Activated CD8-positive, alpha-beta memory T cell treated with anti-CD3 and anti-CD28 coated beads for 1 hour (primary cell): ENCODE results near the gene TTLL5.
"Not testable (repeated sequence)": the region's sequence is repeated elsewhere in the genome, so short reads cannot be mapped to it uniquely, and the experiment has no call there.

Experiments
- DNase-seq, 2 donors: peaks; one replicate each; pipeline ENCODE4 v3.0.0-alpha.2; 2020; ENCODE audit warnings: low read depth in 1 of 2; ENCODE audit errors: extremely low read depth in 1 of 2

Gene TTLL5

DNA sequence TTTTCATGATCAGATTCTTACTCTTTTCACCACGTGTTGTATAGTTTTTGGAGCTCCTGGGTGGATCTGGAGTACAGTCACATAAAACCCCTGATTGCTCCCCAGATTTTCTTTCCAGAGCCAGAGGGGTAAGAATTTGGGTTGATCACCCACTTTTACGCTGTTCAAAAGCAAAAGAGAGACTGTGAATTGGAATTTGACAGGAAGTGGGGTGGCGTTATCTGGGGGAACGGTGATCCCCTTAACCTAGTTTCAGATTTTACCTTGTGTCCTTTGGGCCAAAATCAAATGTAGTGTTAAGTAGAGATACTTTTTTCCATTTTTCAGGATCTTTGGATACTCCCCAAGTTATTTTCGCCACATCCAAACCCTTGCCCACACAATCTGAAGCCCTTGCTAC, 245.2 kb downstream of the TTLL5 start:
- no peak for DNase-seq

DNA sequence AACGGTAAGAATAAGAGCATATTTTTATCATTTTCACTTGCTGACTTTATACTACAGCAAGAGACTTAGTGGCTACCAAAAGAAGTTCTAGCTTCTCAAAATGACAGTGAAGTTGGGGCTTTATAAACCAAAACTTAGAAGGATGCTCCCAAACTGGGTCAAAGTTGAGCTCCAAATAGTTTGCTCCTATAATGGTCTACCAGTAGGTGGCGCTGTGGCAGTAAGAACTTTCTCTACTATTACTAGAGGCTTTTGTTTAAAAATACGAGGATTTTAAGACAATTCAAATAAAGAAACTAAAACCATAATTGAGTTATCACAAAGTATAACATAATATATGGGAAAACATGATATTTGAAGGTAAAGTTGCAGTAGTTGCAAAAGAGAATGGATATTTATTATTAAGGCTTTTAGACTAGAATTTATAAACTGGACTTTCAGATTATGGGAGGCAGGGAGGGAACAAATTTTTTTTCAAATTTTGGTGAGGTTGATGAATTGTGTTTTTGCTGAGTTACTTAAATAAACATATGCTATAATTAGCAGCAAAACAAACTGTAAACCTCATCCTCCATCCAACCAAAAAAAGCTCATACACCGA, 245.7 kb downstream of the TTLL5 start:
- peak; percentile 31 to 52 for DNase-seq

DNA sequence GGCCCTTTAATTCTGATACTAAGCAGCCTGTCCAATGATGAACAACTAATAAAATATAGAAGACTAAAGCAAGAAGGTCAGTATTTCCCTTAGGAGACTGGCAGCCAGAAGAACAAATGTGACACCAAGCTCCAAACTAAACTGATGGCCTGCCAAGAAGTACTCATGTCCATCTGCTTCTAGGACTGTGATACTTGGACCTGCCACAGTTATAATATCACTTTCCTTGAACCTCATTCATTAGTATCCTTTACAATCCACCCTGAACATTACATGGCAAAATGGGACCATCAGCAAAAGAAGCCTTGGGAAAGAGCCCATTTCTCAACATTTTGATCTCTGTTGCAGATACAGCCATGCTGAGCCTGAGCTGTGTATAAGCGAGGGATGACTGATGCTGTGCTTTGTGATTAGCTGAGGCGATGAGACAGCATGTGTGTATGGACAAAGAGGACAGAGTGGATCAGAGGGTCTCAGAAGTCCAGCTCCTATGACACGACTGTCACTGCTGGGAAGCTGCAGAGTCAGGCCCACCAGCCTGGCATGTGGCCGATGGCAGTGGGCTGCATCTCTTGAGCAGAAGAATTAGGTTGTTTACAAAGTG, 246.8 kb downstream of the TTLL5 start:
- DNase-seq: no peak

DNA sequence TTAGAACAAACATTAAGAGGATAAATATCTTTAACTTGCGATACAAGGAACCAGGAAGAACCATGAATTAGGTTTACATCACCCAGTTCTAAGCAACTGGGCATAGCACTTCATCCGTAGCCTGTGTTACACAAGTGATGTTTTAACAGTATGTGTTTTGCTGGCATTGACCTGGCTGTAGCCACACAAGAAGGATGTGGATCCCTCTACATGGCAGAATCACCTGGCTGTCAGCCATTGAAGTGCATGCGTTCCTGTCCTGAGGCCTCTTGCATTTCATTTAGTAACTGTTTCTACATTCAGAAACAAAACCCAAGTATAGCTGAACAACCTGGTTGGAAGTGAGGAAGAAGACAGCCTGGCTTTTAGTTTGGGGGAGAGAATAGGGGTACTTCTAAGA, 248.6 kb downstream of the TTLL5 start:
- DNase-seq: no peak

DNA sequence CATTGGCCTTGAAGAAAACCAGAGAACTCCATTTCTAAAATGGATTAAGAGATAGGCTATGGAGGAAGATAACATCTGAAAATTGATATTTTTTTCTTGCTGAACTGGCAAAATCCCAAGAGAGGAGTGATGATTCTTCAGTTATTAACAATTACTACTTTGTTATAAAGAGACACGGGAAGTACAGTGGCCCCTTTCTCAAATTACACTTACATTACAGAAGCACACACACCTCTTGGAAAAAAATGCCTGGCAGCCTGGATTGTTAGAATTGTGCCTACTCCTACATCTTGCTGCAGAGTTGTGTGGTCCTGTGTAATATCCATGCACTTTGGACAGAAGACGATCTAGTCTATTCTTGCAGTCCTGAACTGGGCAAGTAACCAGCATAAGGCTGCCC, 249.0 kb downstream of the TTLL5 start:
- no peak for DNase-seq

DNA sequence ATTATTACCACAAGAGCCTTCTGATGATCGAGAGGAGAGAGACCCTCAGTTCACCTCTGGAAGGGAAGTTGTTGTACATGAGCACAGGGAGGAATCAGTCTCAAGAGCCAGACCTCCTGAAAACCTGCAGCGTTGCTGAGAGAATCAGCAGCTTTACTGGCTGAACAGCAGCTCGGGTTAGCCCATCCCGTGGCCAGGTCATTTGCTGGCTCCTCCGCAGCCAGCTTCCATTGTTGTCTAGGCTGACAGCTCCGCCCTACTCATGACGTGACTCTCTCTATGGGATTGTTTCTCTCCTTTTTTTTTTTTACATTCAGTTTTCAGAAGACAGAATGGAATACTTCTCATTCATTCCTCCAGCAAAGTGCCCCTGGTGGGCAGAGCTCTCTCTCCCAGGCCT, 250.8 kb downstream of the TTLL5 start:
- DNase-seq: no peak

DNA sequence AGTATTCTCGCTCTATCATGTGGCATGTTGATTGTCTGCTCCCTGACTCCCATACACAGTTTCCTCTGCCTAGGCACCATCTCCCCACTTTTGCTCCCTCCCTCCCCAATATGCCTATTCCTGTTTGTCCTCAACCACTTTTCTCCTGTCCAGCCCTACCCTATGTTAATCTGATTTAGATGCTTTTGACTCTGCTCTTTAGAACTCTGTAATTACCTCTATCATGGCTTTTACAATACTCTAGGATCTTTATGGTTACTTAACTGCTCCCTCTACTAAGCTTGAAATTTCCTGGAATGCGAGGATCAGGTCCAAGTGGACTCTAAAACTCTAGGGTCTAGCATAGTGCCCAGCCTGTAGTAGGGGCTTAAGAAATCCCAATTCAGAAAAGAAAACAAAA, 252.1 kb downstream of the TTLL5 start:
- DNase-seq: no peak

DNA sequence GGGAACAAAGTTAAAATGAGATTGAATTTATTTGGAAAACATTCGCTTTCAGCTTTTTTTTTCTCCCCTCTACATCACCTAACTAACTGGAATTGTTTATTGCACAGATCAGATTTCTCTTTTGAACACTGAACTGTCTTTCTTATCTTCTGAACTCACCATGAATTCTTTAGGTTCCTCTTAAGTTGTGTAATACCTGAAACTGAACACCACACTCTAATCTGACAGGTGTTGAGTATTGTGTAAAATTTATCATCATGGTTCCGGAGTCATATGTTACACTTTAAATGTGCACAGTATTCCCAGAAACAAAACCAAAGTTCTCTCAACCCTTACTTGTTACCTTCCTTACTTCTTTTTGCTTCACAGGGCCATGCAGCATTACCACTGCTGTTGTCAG, 254.0 kb downstream of the TTLL5 start:
- no peak for DNase-seq

DNA sequence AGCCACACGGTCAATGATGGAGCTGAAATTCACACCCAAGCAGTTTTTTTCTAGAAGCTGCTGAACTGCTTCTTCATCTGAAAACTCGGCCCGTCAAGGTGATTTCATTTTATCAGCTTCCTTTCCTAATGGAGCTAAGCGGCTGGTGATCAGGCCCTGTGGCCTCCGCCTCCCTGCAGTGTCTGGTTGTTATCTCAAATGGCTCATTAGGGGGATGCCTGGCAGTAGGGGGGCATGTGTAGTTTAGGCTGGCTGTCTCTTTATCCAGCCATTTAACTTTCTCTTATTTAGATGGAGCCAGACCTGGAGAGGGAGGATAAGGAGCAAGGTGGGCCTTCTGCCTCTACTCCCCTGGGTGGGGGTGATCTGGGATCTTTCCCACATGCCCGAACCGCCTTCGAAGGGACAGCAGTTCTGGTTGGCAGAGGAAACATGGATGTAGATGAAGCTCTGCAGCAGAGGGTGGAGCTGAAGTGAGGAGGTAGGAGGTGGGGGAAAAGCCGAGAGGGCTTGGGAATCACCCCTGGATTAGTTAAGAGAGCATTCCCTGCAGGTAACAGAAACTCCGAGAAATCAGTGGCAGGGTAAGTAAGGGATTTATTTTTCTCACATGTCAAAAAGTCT, 256.4 kb downstream of the TTLL5 start:
- DNase-seq: no peak

DNA sequence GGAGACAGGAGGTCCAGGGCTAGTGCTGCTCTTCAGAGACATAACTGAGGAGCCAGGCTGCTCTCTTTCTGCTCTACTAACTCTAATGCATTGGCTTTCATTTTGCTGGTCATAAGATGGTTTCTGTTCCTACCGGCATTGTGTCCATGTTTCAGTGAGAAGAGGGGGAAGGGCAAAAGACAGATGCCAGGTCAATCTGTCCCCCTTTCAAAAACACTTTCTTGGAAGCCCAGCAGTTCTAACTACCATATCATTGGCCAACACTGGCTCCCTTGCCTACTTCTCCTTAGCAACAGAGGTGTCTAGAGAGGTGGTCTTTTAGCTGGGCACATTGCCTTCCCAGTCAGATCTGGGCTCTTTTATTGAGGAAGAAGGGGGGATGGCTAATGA, 256.9 kb downstream of the TTLL5 start:
- DNase-seq: no peak

DNA sequence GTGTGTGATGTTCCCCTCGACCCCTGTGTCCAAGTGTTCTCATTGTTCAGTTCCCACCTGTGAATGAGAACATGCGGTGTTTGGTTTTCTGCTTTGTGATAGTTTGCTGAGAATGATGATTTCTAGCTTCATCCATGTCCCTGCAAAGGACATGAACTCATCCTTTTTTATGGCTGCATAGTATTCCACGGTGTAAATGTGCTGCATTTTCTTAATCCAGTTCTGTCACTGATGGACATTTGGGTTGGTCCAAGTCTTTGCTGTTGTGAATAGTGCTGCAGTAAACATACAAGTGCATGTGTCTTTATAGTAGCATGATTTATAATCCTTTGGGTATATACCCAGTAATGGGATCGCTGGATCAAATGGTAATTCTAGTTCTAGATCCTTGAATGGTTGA, 259.4 kb downstream of the TTLL5 start:
- not testable (repeated sequence) for DNase-seq

DNA sequence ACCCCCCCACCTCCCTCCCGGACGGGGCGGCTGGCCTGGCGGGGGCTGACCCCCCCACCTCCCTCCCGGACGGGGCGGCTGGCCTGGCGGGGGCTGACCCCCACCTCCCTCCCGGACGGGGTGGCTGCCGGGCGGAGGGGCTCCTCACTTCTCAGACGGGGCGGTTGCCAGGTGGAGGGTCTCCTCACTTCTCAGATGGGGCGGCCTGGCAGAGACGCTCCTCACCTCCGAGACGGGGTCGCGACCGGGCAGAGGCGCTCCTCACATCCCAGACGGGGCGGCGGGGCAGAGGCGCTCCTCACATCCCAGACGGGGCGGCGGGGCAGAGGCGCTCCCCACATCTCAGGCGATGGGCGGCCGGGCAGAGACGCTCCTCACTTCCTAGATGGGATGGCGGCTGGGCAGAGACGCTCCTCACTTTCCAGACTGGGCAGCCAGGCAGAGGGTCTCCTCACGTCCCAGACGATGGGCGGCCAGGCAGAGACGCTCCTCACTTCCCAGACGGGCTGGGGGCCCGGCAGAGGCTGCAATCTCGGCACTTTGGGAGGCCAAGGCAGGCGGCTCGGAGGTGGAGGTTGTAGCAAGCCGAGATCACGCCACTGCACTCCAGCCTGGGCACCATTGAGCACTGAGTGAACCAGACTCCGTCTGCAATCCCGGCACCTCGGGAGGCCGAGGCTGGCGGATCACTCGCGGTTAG, 264.2 kb downstream of the TTLL5 start:
- DNase-seq: not testable (repeated sequence)

DNA sequence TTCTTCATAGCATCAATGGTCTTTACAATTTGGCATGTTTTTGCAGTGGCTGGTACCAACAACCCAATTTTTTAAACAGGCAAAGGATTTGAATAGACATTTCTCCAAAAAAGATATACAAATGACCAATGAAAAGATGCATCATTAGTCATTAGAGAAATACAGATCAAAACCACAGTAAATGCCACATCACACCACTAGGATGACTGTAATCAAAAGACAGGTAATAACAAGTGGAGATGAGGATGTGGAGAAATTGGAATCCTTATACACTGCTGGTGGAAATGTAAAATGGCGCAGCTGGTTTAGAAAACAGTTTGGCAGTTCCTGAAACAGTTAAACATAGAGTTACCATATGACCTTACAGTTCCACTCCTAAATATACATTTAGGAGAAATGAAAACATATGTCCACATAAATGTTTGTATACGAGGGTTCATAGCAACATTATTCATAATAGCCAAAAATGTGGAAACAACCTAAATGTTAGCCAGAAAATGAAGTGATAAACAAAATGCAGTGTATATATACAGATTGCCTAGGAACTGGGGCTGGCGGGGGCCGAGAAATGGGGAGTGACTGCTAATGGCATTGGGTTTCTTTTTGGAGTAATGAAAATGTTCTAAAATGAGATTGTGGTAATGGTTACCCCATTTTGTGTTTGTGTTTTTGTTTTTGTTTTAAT, 265.5 kb downstream of the TTLL5 start:
- no peak for DNase-seq

DNA sequence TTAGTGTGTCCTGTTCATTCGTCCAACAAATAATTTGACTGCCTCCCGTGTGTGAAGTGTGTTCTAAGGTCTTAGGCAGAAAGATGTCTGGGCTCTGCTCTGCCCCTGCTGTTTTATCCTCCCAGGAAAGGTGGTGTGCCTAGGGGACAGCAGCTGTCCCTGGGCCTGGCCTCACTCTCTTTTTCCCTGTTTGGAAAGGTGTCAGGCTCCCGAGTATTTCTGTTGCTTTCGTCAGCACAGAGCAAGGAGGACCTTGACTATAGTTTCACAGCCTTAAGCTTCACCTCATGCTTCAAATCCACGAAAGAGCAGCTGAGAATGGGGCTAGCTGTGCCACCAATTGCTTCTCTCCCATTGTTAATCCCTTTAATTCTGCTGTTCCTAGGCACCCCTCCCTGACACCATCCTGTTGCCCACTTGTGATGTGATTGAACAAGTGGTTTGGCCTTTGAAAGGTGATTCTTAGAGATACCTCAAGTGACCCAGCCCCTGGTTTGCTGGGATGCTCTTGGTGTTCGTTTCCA, 266.6 kb downstream of the TTLL5 start:
- DNase-seq: no peak

DNA sequence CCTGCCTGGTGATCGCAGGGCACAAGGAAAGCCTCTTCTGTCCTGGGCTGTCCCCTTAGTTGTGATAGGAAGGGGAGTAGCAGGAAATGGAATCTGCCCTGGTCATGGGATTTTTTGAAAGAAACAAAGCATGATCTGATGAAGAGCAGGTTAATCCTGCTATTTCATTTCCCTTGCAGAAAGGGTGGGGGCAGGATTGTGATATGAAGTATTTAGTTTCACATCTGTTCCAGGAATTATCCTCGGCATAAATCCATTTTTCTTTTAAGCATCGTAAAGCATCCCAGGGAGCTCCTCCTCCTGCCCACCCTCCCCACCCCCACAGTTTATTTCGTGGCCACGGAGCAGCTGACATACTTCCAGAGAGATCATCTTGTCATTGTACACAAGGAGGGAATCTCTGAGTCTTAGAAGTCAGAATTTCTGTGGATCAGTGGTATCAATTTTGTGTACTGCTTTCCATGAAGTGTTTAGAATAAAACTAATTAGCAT, 267.7 kb downstream of the TTLL5 start:
- no peak for DNase-seq

DNA sequence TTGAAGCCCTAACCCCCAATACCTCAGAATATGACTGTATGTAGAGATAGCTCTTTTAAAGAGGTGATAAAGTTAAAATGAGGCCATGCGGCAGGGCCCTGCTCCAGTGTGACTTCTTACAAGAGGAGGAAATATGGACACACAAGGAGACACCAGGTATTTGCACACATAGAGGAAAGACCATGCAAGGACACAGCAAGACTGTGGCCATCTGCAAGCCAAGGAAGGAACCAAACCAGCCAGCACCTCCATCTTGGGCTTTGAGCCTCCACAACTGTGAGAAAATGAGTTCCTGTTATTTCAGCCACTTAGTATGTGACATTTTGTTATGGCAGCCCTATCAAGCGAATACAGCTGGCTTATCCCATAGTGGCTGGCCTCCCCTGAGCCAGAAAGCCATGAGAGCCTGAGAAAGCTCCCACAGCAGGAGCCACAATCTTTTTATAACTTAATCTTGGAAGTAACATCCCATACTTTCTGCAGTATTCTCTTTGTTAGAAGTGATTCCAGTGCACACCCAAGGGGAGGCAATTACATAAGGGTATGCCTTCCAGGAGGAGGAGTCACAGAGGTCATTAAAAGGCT, 272.8 kb downstream of the TTLL5 start:
- no peak for DNase-seq

DNA sequence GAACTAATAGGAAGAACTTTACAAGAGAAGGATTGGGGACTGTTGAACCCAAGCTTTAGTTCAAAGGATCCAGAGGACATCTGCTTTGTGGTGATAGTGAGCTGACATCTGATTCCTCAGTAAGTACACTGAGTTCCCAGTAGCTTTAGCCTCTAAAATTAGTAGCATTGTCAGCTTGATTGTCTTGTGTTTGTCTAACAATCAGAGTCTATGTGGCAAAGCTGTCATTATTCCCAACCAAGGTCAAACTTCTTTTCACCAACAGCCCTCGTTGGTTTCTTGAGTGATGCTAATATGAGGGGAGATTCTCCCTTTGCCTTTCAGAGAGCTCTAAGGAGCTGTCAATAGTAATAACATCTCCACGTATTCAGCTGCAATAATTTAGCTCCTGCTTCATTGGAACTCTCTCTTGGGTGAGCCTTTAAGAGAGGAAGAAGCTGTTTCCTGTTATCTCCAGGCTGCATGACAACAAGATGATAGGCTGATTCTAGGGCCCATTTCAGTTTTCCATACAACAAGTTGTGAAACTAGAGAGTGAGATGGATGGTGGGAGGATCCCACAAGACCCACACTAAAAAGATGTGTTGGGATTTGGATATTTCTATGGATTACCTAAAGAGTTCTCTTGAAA, 274.1 kb downstream of the TTLL5 start:
- no peak for DNase-seq

DNA sequence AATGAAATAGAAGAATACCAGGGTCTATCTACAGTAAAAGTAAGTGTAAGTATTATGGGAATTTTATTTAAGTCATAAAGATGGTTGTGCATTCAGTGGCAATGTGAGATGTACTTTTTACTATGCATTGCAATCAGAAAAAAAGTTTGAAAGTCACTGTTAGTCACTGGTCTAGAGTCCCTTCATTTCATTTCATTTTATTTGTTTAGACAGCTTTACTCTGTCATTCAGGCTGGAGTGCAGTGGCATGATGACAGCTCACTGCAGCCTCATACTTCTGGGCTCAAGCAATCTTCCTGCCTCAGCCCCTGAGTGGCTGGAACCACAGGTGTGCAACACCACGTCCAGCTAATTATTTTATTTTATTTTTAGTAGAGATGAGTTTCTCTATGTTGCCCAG, 278.2 kb downstream of the TTLL5 start:
- no peak for DNase-seq

DNA sequence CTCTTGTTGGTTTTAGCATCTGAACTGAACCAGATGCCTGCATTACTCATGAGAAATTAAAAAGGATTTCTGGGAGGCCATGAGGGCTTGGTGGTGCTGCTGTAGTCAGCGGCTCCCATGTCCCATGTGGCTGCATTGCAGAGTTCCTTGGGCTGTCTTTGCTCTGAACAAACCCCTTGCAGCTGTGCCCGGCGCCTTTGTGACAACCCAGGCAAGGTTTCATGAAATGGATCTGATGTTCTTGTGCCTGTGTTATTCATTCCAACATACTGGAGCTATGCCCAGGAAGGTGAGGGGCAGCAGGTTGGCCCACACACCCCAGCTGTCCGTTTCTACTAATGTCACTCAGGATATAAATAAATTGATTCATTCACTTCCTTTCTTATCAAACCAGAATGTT, 280.0 kb downstream of the TTLL5 start:
- DNase-seq: no peak

DNA sequence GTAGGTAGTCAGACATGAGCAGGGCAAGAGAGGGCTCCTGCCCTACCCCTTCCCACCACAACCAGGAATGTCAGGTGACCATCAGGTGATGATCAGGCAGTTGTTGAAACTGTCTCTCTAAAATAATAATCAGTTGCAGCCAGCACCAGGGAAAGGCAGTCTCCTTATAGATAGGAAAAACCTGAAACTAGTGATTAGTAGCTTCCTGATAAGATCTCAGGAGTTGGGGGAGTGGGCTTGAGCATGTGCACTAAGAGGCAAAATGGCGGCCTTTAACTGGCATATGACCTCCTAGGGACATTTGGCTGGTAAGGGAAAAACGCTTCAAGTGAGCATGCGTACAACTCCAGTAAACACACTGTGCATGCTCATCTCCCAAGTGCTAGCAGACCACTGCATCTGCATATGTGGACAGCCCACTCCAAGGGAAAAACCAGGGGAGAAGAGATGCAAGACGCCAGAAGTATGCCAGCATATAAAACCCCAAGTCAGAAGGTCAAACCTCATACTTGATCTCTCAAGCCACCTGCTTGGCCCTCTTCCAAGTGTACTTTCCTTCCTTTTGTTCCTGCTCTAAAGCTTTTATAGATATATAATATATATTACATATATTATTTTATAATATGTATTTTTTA, 283.7 kb downstream of the TTLL5 start:
- DNase-seq: no peak
